ENCODE measurements around the gene LURAP1L.

DNA sequence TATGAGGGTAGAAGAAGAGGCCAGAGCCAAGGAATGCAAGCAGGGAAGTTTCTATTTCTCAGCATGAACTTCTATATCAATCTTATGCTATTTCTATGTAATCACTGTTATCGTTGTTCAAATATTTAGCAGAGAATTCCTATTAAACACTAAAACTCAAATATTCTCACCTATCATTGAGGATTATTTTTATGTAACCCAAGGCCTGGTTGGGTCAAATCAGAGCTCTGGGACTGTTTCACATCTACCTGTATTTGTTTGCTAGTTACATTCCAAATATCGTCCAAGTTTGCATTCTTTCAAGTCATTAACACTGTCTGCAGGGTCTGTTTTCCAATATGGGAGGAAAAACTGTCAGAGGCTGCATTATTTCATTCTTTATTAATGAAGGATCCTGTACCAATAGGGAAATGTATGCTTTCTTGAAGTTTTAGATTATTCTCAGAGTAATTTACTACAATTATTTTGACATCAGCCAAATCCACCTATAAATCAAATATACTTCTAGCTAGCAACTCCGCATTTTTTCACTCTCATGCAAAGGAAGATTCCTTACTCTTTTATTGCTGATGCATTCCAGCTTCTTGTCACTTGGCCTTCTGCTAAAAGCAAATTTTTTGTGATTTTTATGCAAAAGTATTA lies 52.2 kb downstream of the LURAP1L start:
- TF ChIP-seq, protein P1, sequence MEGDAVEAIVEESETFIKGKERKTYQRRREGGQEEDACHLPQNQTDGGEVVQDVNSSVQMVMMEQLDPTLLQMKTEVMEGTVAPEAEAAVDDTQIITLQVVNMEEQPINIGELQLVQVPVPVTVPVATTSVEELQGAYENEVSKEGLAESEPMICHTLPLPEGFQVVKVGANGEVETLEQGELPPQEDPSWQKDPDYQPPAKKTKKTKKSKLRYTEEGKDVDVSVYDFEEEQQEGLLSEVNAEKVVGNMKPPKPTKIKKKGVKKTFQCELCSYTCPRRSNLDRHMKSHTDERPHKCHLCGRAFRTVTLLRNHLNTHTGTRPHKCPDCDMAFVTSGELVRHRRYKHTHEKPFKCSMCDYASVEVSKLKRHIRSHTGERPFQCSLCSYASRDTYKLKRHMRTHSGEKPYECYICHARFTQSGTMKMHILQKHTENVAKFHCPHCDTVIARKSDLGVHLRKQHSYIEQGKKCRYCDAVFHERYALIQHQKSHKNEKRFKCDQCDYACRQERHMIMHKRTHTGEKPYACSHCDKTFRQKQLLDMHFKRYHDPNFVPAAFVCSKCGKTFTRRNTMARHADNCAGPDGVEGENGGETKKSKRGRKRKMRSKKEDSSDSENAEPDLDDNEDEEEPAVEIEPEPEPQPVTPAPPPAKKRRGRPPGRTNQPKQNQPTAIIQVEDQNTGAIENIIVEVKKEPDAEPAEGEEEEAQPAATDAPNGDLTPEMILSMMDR (IDR thresholded peaks at IDR 0.05; ENCODE audit: low read depth, low read length) = no peak
- TF ChIP-seq EZH2phosphoT487 (IDR thresholded peaks at IDR 0.05; ENCODE audit: low read depth) = no peak

All from OCI-LY3 (cell line).